ENCODE results near the gene GLYATL1.

Gene GLYATL1

GRCh38 chr11:58958500-58958899, 19.2 kb downstream of the GLYATL1 start:
- DNase-seq (ENCODE audit: extremely low read depth, low read depth) = no peak
- TF ChIP-seq CTCF (IDR thresholded peaks at IDR 0.05; ENCODE audit: low read depth, low read length) = peak; percentile 28; the same call in 1 of the 2 replicates

- no peak for DNase-seq (ENCODE audit: extremely low read depth, low read depth)
- TF ChIP-seq CTCF (IDR thresholded peaks at IDR 0.05; ENCODE audit: low read depth, low read length) = peak; percentile 39
These were observed 24.3 kb downstream of the GLYATL1 start for GRCh38 chr11:58963551-58964104.

GRCh38 chr11:58965246-58965985, 26.1 kb downstream of the GLYATL1 start:
- DNase-seq (ENCODE audit: extremely low read depth, low read depth) = no peak
- no peak for TF ChIP-seq CTCF (IDR thresholded peaks at IDR 0.05; ENCODE audit: low read depth, low read length)

GRCh38 chr11:58968251-58968711, 29.0 kb downstream of the GLYATL1 start:
- TF ChIP-seq CTCF (IDR thresholded peaks at IDR 0.05; ENCODE audit: low read depth, low read length) = no peak
- DNase-seq (ENCODE audit: extremely low read depth, low read depth) = no peak

- DNase-seq (ENCODE audit: extremely low read depth, low read depth) = no peak
- TF ChIP-seq CTCF (IDR thresholded peaks at IDR 0.05; ENCODE audit: low read depth, low read length) = no peak
These were observed 38.2 kb downstream of the GLYATL1 start for GRCh38 chr11:58977470-58977869.

GRCh38 chr11:58979222-58979621, 39.9 kb downstream of the GLYATL1 start:
- no peak for DNase-seq (ENCODE audit: extremely low read depth, low read depth)
- TF ChIP-seq CTCF (IDR thresholded peaks at IDR 0.05; ENCODE audit: low read depth, low read length) = no peak

- no peak for DNase-seq (ENCODE audit: extremely low read depth, low read depth)
- no peak for TF ChIP-seq CTCF (IDR thresholded peaks at IDR 0.05; ENCODE audit: low read depth, low read length)
These were observed 41.0 kb downstream of the GLYATL1 start for GRCh38 chr11:58980159-58980843.

Measured in AG09319 (cell line).